HEK293 (cell line): ENCODE measurements around the gene IPO13.

ENCODE experiments used
- BCL11B ChIP-seq: fragments of 450-650 bp; formaldehyde crosslinking; IDR thresholded peaks from 2 replicates; pipeline ENCODE4 v1.5.1; 2016; ENCODE audit warnings: low read depth, missing biosample characterization, missing genetic modification characterization
- CTCF ChIP-seq: fragments of 450-650 bp; formaldehyde crosslinking; IDR thresholded peaks from 2 replicates; pipeline ENCODE4 v1.5.1; 2016; ENCODE audit warnings: missing biosample characterization, missing genetic modification characterization
- GFI1B ChIP-seq: fragments of 450-650 bp; formaldehyde crosslinking; IDR thresholded peaks from 2 replicates; pipeline ENCODE4 v1.5.1; 2016; ENCODE audit warnings: missing biosample characterization, missing genetic modification characterization
- IKZF3 ChIP-seq: fragments of 450-650 bp; IDR thresholded peaks from 2 replicates; pipeline ENCODE4 v1.5.0; 2018; ENCODE audit warnings: missing biosample characterization, mild to moderate bottlenecking, missing genetic modification characterization, moderate library complexity
- KLF16 ChIP-seq: fragments of 450-650 bp; formaldehyde crosslinking; IDR thresholded peaks from 2 replicates; pipeline ENCODE4 v1.5.1; 2017; ENCODE audit warnings: missing biosample characterization, missing genetic modification characterization
- OVOL3 ChIP-seq: fragments of 450-650 bp; formaldehyde crosslinking; IDR thresholded peaks from 2 replicates; pipeline ENCODE4 v1.5.1; 2016; ENCODE audit warnings: missing biosample characterization, missing genetic modification characterization
- PRDM1 ChIP-seq: fragments of 450-650 bp; formaldehyde crosslinking; IDR thresholded peaks from 2 replicates; pipeline ENCODE4; 2016; ENCODE audit warnings: missing biosample characterization, missing genetic modification characterization
- RBAK ChIP-seq: fragments of 450-650 bp; formaldehyde crosslinking; IDR thresholded peaks from 2 replicates; pipeline ENCODE4 v1.5.1; 2016; ENCODE audit warnings: missing biosample characterization, missing genetic modification characterization
- SCRT1 ChIP-seq: fragments of 450-650 bp; formaldehyde crosslinking; IDR thresholded peaks from 2 replicates; pipeline ENCODE4 v1.5.1; 2016; ENCODE audit warnings: missing biosample characterization, missing genetic modification characterization, borderline replicate concordance
- ZNF112 ChIP-seq: fragments of 450-650 bp; formaldehyde crosslinking; IDR thresholded peaks from 2 replicates; pipeline ENCODE4 v1.5.0; 2017; ENCODE audit warnings: missing biosample characterization, missing genetic modification characterization
- ZNF132 ChIP-seq: fragments of 450-650 bp; formaldehyde crosslinking; IDR thresholded peaks from 2 replicates; pipeline ENCODE4 v1.5.1; 2017; ENCODE audit warnings: missing biosample characterization, missing genetic modification characterization, borderline replicate concordance
- ZNF138 ChIP-seq: fragments of 450-650 bp; formaldehyde crosslinking; IDR thresholded peaks from 2 replicates; pipeline ENCODE4 v1.5.1; 2016; ENCODE audit warnings: missing biosample characterization, missing genetic modification characterization, borderline replicate concordance
- ZNF146 ChIP-seq: fragments of 450-650 bp; formaldehyde crosslinking; IDR thresholded peaks from 2 replicates; pipeline ENCODE4 v1.5.1; 2016; ENCODE audit warnings: missing biosample characterization, missing genetic modification characterization
- ZNF155 ChIP-seq: fragments of 450-650 bp; formaldehyde crosslinking; IDR thresholded peaks from 2 replicates; pipeline ENCODE4 v1.5.1; 2016; ENCODE audit warnings: missing biosample characterization, missing genetic modification characterization
- ZNF16 ChIP-seq: fragments of 450-650 bp; formaldehyde crosslinking; IDR thresholded peaks from 2 replicates; pipeline ENCODE4 v1.5.1; 2016; ENCODE audit warnings: low read depth, missing biosample characterization, missing genetic modification characterization
- ZNF184 ChIP-seq: fragments of 450-650 bp; IDR thresholded peaks from 2 replicates; pipeline ENCODE4 v1.5.1; 2018; ENCODE audit warnings: missing biosample characterization, mild to moderate bottlenecking, missing genetic modification characterization
- ZNF416 ChIP-seq: fragments of 450-650 bp; formaldehyde crosslinking; IDR thresholded peaks from 2 replicates; pipeline ENCODE4 v1.5.1; 2016; ENCODE audit warnings: missing biosample characterization, missing genetic modification characterization
- ZNF423 ChIP-seq: fragments of 450-650 bp; formaldehyde crosslinking; IDR thresholded peaks from 2 replicates; pipeline ENCODE4 v1.5.1; 2016; ENCODE audit warnings: missing biosample characterization, missing genetic modification characterization
- ZNF510 ChIP-seq: fragments of 450-650 bp; formaldehyde crosslinking; IDR thresholded peaks from 2 replicates; pipeline ENCODE4 v1.5.1; 2018; ENCODE audit warnings: mild to moderate bottlenecking, missing genetic modification characterization, missing biosample characterization; ENCODE audit not compliant: insufficient replicate concordance
- ZNF701 ChIP-seq: fragments of 450-650 bp; formaldehyde crosslinking; IDR thresholded peaks from 2 replicates; pipeline ENCODE4 v1.5.1; 2016; ENCODE audit warnings: missing biosample characterization, missing genetic modification characterization
- ZNF707 ChIP-seq: fragments of 450-650 bp; formaldehyde crosslinking; IDR thresholded peaks from 2 replicates; pipeline ENCODE4 v1.5.1; 2016; ENCODE audit warnings: missing biosample characterization, missing genetic modification characterization
- TF ChIP-seq, protein P1 (sequence below): fragments of 450-650 bp; formaldehyde crosslinking; IDR thresholded peaks from 2 replicates; pipeline ENCODE4 v1.5.1; 2016; ENCODE audit warnings: missing biosample characterization, missing genetic modification characterization
- TF ChIP-seq, protein P2 (sequence below): fragments of 450-650 bp; formaldehyde crosslinking; IDR thresholded peaks from 2 replicates; pipeline ENCODE4 v1.5.1; 2017; ENCODE audit warnings: missing biosample characterization, missing genetic modification characterization
- TF ChIP-seq, protein P3 (sequence below): fragments of 450-650 bp; formaldehyde crosslinking; IDR thresholded peaks from 2 replicates; pipeline ENCODE4 v1.5.1; 2016; ENCODE audit warnings: missing biosample characterization, missing genetic modification characterization
- TF ChIP-seq, protein P4 (sequence below): fragments of 450-650 bp; formaldehyde crosslinking; IDR thresholded peaks from 2 replicates; pipeline ENCODE4 v1.5.1; 2016; ENCODE audit warnings: missing biosample characterization, missing genetic modification characterization, borderline replicate concordance
- TF ChIP-seq, protein P5 (sequence below): fragments of 450-650 bp; formaldehyde crosslinking; IDR thresholded peaks from 2 replicates; pipeline ENCODE4 v1.5.1; 2017; ENCODE audit warnings: missing biosample characterization, missing genetic modification characterization

IPO13 gene

GRCh38 chr1:43946236-43947060, at the start of gene IPO13 (continued):
- TF ChIP-seq, protein P1, sequence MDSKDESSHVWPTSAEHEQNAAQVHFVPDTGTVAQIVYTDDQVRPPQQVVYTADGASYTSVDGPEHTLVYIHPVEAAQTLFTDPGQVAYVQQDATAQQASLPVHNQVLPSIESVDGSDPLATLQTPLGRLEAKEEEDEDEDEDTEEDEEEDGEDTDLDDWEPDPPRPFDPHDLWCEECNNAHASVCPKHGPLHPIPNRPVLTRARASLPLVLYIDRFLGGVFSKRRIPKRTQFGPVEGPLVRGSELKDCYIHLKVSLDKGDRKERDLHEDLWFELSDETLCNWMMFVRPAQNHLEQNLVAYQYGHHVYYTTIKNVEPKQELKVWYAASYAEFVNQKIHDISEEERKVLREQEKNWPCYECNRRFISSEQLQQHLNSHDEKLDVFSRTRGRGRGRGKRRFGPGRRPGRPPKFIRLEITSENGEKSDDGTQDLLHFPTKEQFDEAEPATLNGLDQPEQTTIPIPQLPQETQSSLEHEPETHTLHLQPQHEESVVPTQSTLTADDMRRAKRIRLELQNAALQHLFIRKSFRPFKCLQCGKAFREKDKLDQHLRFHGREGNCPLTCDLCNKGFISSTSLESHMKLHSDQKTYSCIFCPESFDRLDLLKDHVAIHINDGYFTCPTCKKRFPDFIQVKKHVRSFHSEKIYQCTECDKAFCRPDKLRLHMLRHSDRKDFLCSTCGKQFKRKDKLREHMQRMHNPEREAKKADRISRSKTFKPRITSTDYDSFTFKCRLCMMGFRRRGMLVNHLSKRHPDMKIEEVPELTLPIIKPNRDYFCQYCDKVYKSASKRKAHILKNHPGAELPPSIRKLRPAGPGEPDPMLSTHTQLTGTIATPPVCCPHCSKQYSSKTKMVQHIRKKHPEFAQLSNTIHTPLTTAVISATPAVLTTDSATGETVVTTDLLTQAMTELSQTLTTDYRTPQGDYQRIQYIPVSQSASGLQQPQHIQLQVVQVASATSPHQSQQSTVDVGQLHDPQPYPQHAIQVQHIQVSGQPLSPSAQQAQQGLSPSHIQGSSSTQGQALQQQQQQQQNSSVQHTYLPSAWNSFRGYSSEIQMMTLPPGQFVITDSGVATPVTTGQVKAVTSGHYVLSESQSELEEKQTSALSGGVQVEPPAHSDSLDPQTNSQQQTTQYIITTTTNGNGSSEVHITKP (tag by site-specific recombination), result peak; percentile 57; the same call in 1 of the 2 replicates
- TF ChIP-seq, protein P2, sequence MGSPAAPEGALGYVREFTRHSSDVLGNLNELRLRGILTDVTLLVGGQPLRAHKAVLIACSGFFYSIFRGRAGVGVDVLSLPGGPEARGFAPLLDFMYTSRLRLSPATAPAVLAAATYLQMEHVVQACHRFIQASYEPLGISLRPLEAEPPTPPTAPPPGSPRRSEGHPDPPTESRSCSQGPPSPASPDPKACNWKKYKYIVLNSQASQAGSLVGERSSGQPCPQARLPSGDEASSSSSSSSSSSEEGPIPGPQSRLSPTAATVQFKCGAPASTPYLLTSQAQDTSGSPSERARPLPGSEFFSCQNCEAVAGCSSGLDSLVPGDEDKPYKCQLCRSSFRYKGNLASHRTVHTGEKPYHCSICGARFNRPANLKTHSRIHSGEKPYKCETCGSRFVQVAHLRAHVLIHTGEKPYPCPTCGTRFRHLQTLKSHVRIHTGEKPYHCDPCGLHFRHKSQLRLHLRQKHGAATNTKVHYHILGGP, result no peak
- TF ChIP-seq CTCF (tag by site-specific recombination), result peak; percentile 100
- TF ChIP-seq BCL11B (tag by site-specific recombination), result peak; percentile 74
- TF ChIP-seq RBAK (tag by site-specific recombination), result no peak
- TF ChIP-seq ZNF132 (tag by site-specific recombination), result no peak
- 0 out of 2 replicates have a peak, but pooled peaks have one; percentile 9 for TF ChIP-seq ZNF146 (tag by site-specific recombination)
- no peak for TF ChIP-seq ZNF707 (tag by site-specific recombination)
- TF ChIP-seq SCRT1 (tag by site-specific recombination), result no peak
- TF ChIP-seq PRDM1 (tag by site-specific recombination), result no peak
- no peak for TF ChIP-seq ZNF112 (tag by site-specific recombination)
- TF ChIP-seq ZNF16, result no peak; the same call in 1 of the 2 replicates
- no peak; the same call in 1 of the 2 replicates for TF ChIP-seq IKZF3 (tag by site-specific recombination)
- TF ChIP-seq ZNF423 (tag by site-specific recombination), result peak; percentile 51; the same call in 1 of the 2 replicates
- no peak for TF ChIP-seq ZNF510 (tag by site-specific recombination)
- TF ChIP-seq, protein P3, sequence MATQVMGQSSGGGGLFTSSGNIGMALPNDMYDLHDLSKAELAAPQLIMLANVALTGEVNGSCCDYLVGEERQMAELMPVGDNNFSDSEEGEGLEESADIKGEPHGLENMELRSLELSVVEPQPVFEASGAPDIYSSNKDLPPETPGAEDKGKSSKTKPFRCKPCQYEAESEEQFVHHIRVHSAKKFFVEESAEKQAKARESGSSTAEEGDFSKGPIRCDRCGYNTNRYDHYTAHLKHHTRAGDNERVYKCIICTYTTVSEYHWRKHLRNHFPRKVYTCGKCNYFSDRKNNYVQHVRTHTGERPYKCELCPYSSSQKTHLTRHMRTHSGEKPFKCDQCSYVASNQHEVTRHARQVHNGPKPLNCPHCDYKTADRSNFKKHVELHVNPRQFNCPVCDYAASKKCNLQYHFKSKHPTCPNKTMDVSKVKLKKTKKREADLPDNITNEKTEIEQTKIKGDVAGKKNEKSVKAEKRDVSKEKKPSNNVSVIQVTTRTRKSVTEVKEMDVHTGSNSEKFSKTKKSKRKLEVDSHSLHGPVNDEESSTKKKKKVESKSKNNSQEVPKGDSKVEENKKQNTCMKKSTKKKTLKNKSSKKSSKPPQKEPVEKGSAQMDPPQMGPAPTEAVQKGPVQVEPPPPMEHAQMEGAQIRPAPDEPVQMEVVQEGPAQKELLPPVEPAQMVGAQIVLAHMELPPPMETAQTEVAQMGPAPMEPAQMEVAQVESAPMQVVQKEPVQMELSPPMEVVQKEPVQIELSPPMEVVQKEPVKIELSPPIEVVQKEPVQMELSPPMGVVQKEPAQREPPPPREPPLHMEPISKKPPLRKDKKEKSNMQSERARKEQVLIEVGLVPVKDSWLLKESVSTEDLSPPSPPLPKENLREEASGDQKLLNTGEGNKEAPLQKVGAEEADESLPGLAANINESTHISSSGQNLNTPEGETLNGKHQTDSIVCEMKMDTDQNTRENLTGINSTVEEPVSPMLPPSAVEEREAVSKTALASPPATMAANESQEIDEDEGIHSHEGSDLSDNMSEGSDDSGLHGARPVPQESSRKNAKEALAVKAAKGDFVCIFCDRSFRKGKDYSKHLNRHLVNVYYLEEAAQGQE (tag by site-specific recombination), result peak; percentile 99
- TF ChIP-seq, protein P4, sequence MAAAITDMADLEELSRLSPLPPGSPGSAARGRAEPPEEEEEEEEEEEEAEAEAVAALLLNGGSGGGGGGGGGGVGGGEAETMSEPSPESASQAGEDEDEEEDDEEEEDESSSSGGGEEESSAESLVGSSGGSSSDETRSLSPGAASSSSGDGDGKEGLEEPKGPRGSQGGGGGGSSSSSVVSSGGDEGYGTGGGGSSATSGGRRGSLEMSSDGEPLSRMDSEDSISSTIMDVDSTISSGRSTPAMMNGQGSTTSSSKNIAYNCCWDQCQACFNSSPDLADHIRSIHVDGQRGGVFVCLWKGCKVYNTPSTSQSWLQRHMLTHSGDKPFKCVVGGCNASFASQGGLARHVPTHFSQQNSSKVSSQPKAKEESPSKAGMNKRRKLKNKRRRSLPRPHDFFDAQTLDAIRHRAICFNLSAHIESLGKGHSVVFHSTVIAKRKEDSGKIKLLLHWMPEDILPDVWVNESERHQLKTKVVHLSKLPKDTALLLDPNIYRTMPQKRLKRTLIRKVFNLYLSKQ (tag by site-specific recombination), result no peak
- TF ChIP-seq OVOL3, result no peak; the same call in none of the 2 replicates
- TF ChIP-seq ZNF184, result no peak
- TF ChIP-seq GFI1B (tag by site-specific recombination), result no peak
- TF ChIP-seq ZNF155 (tag by site-specific recombination), result no peak
- no peak for TF ChIP-seq ZNF416 (tag by site-specific recombination)
- TF ChIP-seq KLF16 (tag by site-specific recombination), result peak; percentile 79
- TF ChIP-seq ZNF138 (tag by site-specific recombination), result no peak
- no peak for TF ChIP-seq ZNF701 (tag by site-specific recombination)
- TF ChIP-seq, protein P5, sequence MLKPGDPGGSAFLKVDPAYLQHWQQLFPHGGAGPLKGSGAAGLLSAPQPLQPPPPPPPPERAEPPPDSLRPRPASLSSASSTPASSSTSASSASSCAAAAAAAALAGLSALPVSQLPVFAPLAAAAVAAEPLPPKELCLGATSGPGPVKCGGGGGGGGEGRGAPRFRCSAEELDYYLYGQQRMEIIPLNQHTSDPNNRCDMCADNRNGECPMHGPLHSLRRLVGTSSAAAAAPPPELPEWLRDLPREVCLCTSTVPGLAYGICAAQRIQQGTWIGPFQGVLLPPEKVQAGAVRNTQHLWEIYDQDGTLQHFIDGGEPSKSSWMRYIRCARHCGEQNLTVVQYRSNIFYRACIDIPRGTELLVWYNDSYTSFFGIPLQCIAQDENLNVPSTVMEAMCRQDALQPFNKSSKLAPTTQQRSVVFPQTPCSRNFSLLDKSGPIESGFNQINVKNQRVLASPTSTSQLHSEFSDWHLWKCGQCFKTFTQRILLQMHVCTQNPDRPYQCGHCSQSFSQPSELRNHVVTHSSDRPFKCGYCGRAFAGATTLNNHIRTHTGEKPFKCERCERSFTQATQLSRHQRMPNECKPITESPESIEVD, result no peak; the same call in 1 of the 2 replicates
